ENCODE measurements around the gene RSU1. TPM values are rescaled to one million over a fixed set of nuclear protein-coding genes. Genes with fewer than 3 reads are reported as not detected.

Gene RSU1
- polyA plus RNA-seq, 1 donor (not counting 4 experiments of a cell fraction or from before 2014, with no cell fraction given) = 125 TPM

DNA sequence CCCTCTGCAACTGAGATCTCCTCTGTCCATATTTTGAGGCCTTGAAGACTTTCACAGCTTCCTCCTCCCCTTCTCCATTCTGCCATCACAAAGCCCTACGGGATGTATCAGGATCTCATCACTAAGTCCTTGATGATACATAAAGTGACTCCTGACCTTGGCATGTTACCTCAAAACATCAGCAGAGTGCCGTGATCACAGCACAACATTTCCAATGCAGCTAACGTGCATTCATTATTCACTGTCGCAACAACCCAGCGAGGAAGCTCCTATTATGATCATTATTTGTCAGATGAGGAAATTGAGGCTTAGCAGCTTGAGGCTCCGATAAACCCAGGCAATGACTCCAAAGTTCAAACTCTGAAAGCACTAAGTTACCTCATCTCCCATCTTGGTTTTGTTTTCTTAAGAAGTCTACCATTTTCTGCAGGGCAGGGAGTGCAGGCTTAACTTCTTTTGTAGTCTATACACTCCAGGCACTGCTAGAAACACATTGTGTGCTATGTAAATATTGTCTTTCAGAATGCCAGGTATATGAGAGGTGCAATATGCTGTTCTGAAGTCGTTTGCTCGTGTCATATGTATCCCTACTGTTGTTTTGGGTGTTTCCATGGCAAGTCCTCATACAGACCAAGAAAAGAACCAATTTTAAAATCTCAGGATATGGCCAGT, 215.0 kb downstream of the RSU1 start:
- Histone ChIP-seq H3K4me3 (ENCODE audit: control insufficient read depth in 2 of 3, extremely low read depth in 1 of 3, insufficient read depth in 2 of 3, low read depth in 1 of 3, low read length in 3 of 3) (no peak overlapping the region), H3K9me3 (ENCODE audit: control insufficient read depth, low read depth, low read length) (no peaks in the 10 kb centered on the region), H2AFZ (ENCODE audit: control insufficient read depth, low read length) (no peak overlapping the region), H3K79me2 (ENCODE audit: control insufficient read depth, insufficient read depth, low read length) (no peaks in the 10 kb centered on the region), H3K4me2 (ENCODE audit: control insufficient read depth, extremely low read depth, insufficient read depth, low read depth, low read length) (no peak overlapping the region), H4K20me1 (ENCODE audit: control insufficient read depth, extremely low read depth, insufficient read depth, low read length) (no peaks in the 10 kb centered on the region), H3K36me3 (ENCODE audit: control insufficient read depth in 2 of 2, extremely low read depth in 1 of 2, insufficient read depth in 2 of 2, low read length in 2 of 2) (peaks cover 0 to 3% of the 10 kb centered on the region in 2 experiments), H3K9ac (ENCODE audit: control insufficient read depth, extremely low read depth, insufficient read depth, low read length) (no peak overlapping the region), H3K27ac (ENCODE audit: control insufficient read depth, insufficient read depth, low read length) (no peak overlapping the region), H3K27me3 (ENCODE audit: control insufficient read depth, extremely low read depth, insufficient read depth, low read length) (no peaks in the 10 kb centered on the region), H3K4me1 (ENCODE audit: control insufficient read depth, extremely low read depth, insufficient read depth, low read length) (no peaks in the 10 kb centered on the region), H3K9me1 (ENCODE audit: control insufficient read depth, extremely low read depth, insufficient read depth, low read length) (no peaks in the 10 kb centered on the region)
- DNase-seq (ENCODE audit: low read depth, low spot score) (no peak), FAIRE-seq (no peak)
- dilution Hi-C loops (cut with MboI; ENCODE audit: extremely low pct_ligation_motif_present, low sequenced_read_pairs) = no loop called here
- TF ChIP-seq, protein P1, sequence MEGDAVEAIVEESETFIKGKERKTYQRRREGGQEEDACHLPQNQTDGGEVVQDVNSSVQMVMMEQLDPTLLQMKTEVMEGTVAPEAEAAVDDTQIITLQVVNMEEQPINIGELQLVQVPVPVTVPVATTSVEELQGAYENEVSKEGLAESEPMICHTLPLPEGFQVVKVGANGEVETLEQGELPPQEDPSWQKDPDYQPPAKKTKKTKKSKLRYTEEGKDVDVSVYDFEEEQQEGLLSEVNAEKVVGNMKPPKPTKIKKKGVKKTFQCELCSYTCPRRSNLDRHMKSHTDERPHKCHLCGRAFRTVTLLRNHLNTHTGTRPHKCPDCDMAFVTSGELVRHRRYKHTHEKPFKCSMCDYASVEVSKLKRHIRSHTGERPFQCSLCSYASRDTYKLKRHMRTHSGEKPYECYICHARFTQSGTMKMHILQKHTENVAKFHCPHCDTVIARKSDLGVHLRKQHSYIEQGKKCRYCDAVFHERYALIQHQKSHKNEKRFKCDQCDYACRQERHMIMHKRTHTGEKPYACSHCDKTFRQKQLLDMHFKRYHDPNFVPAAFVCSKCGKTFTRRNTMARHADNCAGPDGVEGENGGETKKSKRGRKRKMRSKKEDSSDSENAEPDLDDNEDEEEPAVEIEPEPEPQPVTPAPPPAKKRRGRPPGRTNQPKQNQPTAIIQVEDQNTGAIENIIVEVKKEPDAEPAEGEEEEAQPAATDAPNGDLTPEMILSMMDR (optimal IDR thresholded peaks at IDR 0.05 in 1 of 3, IDR thresholded peaks at IDR 0.05 in 1 of 3, conservative IDR thresholded peaks at IDR 0.05 in 1 of 3; ENCODE audit: extremely low read depth in 1 of 3, insufficient read depth in 2 of 3, low read length in 3 of 3) = no peak
- no peak for TF ChIP-seq EZH2 (IDR thresholded peaks at IDR 0.05; ENCODE audit: low read length)

DNA sequence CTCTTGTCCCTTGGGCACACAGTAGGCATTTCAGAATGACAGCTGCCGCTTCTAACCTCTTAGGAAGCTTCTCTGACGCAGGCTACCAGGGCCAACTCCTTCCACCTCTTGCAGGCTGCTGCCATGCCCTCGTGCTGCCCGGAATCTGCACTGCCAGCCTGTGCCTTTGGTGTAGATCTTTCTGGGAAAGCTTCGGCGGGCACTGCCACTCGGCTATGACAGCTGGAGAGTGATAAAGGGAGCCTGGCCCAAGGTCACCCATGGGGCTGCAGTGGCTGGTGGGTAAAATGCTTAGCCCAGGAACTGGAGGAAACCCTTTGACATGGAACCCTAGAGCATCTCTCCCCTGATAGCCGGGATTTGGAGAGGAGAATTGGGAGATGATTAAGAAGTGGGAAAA, 217.6 kb downstream of the RSU1 start:
- TF ChIP-seq, protein P1 (optimal IDR thresholded peaks at IDR 0.05 in 1 of 3, IDR thresholded peaks at IDR 0.05 in 1 of 3, conservative IDR thresholded peaks at IDR 0.05 in 1 of 3; ENCODE audit: extremely low read depth in 1 of 3, insufficient read depth in 2 of 3, low read length in 3 of 3) = no peak
- TF ChIP-seq EZH2 (IDR thresholded peaks at IDR 0.05; ENCODE audit: low read length) = no peak
- no peaks in the 10 kb centered on the region for H3K9me3 ChIP-seq (ENCODE audit: control insufficient read depth, low read depth, low read length)
- H3K4me2 ChIP-seq (ENCODE audit: control insufficient read depth, extremely low read depth, insufficient read depth, low read depth, low read length) = no peak overlapping the region
- dilution Hi-C loops (cut with MboI; ENCODE audit: extremely low pct_ligation_motif_present, low sequenced_read_pairs) = no loop called here
- H3K79me2 ChIP-seq (ENCODE audit: control insufficient read depth, insufficient read depth, low read length) = no peaks in the 10 kb centered on the region
- FAIRE-seq (no peak), DNase-seq (ENCODE audit: low read depth, low spot score) (no peak)
- peaks cover 0 to 3% of the 10 kb centered on the region in 2 experiments for H3K36me3 ChIP-seq (ENCODE audit: control insufficient read depth in 2 of 2, extremely low read depth in 1 of 2, insufficient read depth in 2 of 2, low read length in 2 of 2)
- H3K4me3 ChIP-seq (ENCODE audit: control insufficient read depth in 2 of 3, extremely low read depth in 1 of 3, insufficient read depth in 2 of 3, low read depth in 1 of 3, low read length in 3 of 3) = no peak overlapping the region
- H2AFZ ChIP-seq (ENCODE audit: control insufficient read depth, low read length) = no peak overlapping the region
- H3K9me1 ChIP-seq (ENCODE audit: control insufficient read depth, extremely low read depth, insufficient read depth, low read length) = peaks cover 2% of the 10 kb centered on the region
- H3K9ac ChIP-seq (ENCODE audit: control insufficient read depth, extremely low read depth, insufficient read depth, low read length) = no peak overlapping the region
- H3K4me1 ChIP-seq (ENCODE audit: control insufficient read depth, extremely low read depth, insufficient read depth, low read length) = no peaks in the 10 kb centered on the region
- H3K27me3 ChIP-seq (ENCODE audit: control insufficient read depth, extremely low read depth, insufficient read depth, low read length) = no peaks in the 10 kb centered on the region
- H4K20me1 ChIP-seq (ENCODE audit: control insufficient read depth, extremely low read depth, insufficient read depth, low read length) = no peaks in the 10 kb centered on the region
- no peak overlapping the region for H3K27ac ChIP-seq (ENCODE audit: control insufficient read depth, insufficient read depth, low read length)
